Endothelial cell of umbilical vein (primary cell): ENCODE results near the gene ZBTB6. TPM values are rescaled to one million over a fixed set of nuclear protein-coding genes. Genes with fewer than 3 reads are reported as not detected.

Experiments
- BruUV-seq: library from RNA; stranded (reverse); fragments of 400-500 nt; replicated peaks from 2 replicates; lab custom pipeline; 2021; lab: Mats Ljungman, UMichigan
- CTCF ChIA-PET: fragments of 300-600, 350-600 bp; sonication (Branson Sonifier 250); formaldehyde crosslinking; loops from one replicate; lab custom pipeline; 2021; ENCODE audit warnings: antibody characterized with exemption, inconsistent platforms; lab: Charles Lee
- POLR2A ChIA-PET: fragments of 300-600, 350-600 bp; sonication (Branson Sonifier 250); formaldehyde crosslinking; loops from one replicate; lab custom pipeline; 2021; ENCODE audit warnings: antibody characterized with exemption, inconsistent platforms; lab: Charles Lee
- DNase-seq: peaks from one replicate; pipeline ENCODE4 v3.0.0-alpha.2; 2011; ENCODE audit warnings: low read depth, low spot score
- FAIRE-seq: peaks from 2 replicates; lab custom pipeline; 2011; peaks lifted over from hg19 to GRCh38; lab: Jason Lieb, UNC
- H2AFZ ChIP-seq: 2 replicates; pipeline ENCODE4 v1.6.0; 2012; ENCODE audit warnings: low read depth, low read length, control low read depth, inconsistent platforms
- H3K27ac ChIP-seq: 2 replicates; pipeline ENCODE4 v1.5.1; 2011; ENCODE audit warnings: low read depth, mild to moderate bottlenecking, control low read depth, low read length, moderate library complexity; ENCODE audit not compliant: insufficient read depth
- H3K27me3 ChIP-seq, 2 experiments: 2 replicates each; pipeline versions ENCODE4 v1.6.0 to v1.6.1; 2011; ENCODE audit warnings: low read length in 2 of 2, mixed read lengths in 1 of 2; ENCODE audit not compliant: control insufficient read depth in 2 of 2, insufficient read depth in 2 of 2
- H3K36me3 ChIP-seq, 2 experiments: 2 replicates in 1 of 2; 3 replicates in 1 of 2; pipeline ENCODE4 v1.5.1; 2011; ENCODE audit warnings: low read length in 2 of 2, mild to moderate bottlenecking in 1 of 2, moderate library complexity in 1 of 2; ENCODE audit not compliant: control insufficient read depth in 2 of 2, insufficient read depth in 2 of 2; ENCODE audit errors: extremely low read depth in 1 of 2
- H3K4me1 ChIP-seq: 3 replicates; pipeline ENCODE4 v1.5.1; 2011; ENCODE audit warnings: mild to moderate bottlenecking, low read length; ENCODE audit not compliant: control insufficient read depth, insufficient read depth; ENCODE audit errors: extremely low read depth
- H3K4me2 ChIP-seq: 2 replicates; pipeline ENCODE4 v1.6.1; 2011; ENCODE audit warnings: low read length, control low read depth, mixed read lengths; ENCODE audit not compliant: insufficient read depth
- H3K4me3 ChIP-seq, 3 experiments: fragments of 200-600 bp in 1 of 3; sonication (generic), shearing (Covaris generic) in 1 of 3; replicated peaks in 1 of 3; 2 replicates each; pipeline ENCODE4 v1.5.1; 2011 to 2016; ENCODE audit warnings: control low read depth in 3 of 3, low read length in 3 of 3, mild to moderate bottlenecking in 2 of 3, inconsistent platforms in 1 of 3, low read depth in 1 of 3, moderate library complexity in 1 of 3; ENCODE audit not compliant: insufficient read depth in 1 of 3
- H3K79me2 ChIP-seq: 2 replicates; pipeline ENCODE4 v1.6.0; 2012; ENCODE audit warnings: low read length, inconsistent platforms; ENCODE audit not compliant: control insufficient read depth, insufficient read depth
- H3K9ac ChIP-seq: replicated peaks from 2 replicates; pipeline ENCODE3; 2011; ENCODE audit warnings: low read length, control low read depth; ENCODE audit not compliant: insufficient read depth; ENCODE audit errors: extremely low read depth
- H3K9me1 ChIP-seq: replicated peaks from 3 replicates; pipeline ENCODE4 v1.6.0; 2011; ENCODE audit warnings: mild to moderate bottlenecking, low read length; ENCODE audit not compliant: control insufficient read depth, insufficient read depth; ENCODE audit errors: extremely low read depth
- H3K9me3 ChIP-seq: replicated peaks from 2 replicates; pipeline ENCODE4 v1.5.1; 2012; ENCODE audit warnings: low read length, inconsistent platforms; ENCODE audit not compliant: control insufficient read depth, insufficient read depth
- H4K20me1 ChIP-seq: replicated peaks from 2 replicates; pipeline ENCODE3; 2011; ENCODE audit warnings: mild to moderate bottlenecking, low read length; ENCODE audit not compliant: control insufficient read depth, insufficient read depth; ENCODE audit errors: extremely low read depth
- CTCF ChIP-seq, 2 donors: IDR thresholded peaks; 1 replicate in 1 of 2; 2 replicates in 1 of 2; pipeline ENCODE4 v1.5.1; 2011; ENCODE audit warnings: low read length in 2 of 2, mild to moderate bottlenecking in 2 of 2, moderate library complexity in 2 of 2, control low read depth in 1 of 2, inconsistent platforms in 1 of 2, low read depth in 1 of 2; ENCODE audit not compliant: insufficient read depth in 1 of 2; ENCODE audit errors: extremely low read depth in 1 of 2
- EZH2 ChIP-seq: IDR thresholded peaks from 2 replicates; pipeline ENCODE4 v1.6.1; 2012; ENCODE audit warnings: borderline replicate concordance, low read depth, mild to moderate bottlenecking, moderate library complexity, low read length, inconsistent platforms; ENCODE audit not compliant: severe bottlenecking
- FOS ChIP-seq: IDR thresholded peaks from 2 replicates; pipeline ENCODE4 v1.6.1; 2011; ENCODE audit warnings: mild to moderate bottlenecking, low read length, moderate library complexity, borderline replicate concordance; ENCODE audit not compliant: insufficient read depth
- GATA2 ChIP-seq: IDR thresholded peaks from 2 replicates; pipeline ENCODE4 v1.7.0; 2011; ENCODE audit warnings: low read depth, mild to moderate bottlenecking, moderate library complexity, mixed read lengths, low read length; ENCODE audit not compliant: insufficient read length, insufficient read depth
- JUN ChIP-seq: IDR thresholded peaks from 2 replicates; pipeline ENCODE4 v1.6.1; 2011; ENCODE audit warnings: borderline replicate concordance, low read depth; ENCODE audit not compliant: insufficient read length, insufficient read depth
- MAX ChIP-seq: IDR thresholded peaks from 2 replicates; pipeline ENCODE4 v1.6.1; 2011; ENCODE audit not compliant: insufficient read depth, insufficient read length
- MYC ChIP-seq: IDR thresholded peaks from one replicate; pipeline ENCODE4 v1.6.1; 2011; ENCODE audit warnings: mild to moderate bottlenecking, low read depth, low read length
- POLR2A ChIP-seq: IDR thresholded peaks from 2 replicates; pipeline ENCODE4 v1.6.1; 2012; ENCODE audit warnings: low read depth, mild to moderate bottlenecking, control low read depth, low read length
- POLR2AphosphoS5 ChIP-seq: IDR thresholded peaks from 2 replicates; pipeline ENCODE4 v1.6.1; 2012; ENCODE audit warnings: low read depth, mild to moderate bottlenecking, control low read depth, low read length, moderate library complexity; ENCODE audit not compliant: insufficient read depth
- dilution Hi-C: fragments of 300-500 bp; cut with MboI; formaldehyde crosslinking; loops from one replicate; pipeline ENCODE4 v1.15.0; 2019; ENCODE audit warnings: low sequenced_read_pairs; ENCODE audit not compliant: extremely low pct_ligation_motif_present
- intact Hi-C: fragments of 100-400 bp; cut with micrococcal nuclease; formaldehyde crosslinking; loops from one replicate; pipeline ENCODE4 v1.10.0; 2022
- polyA plus RNA-seq, 4 experiments: library from polyadenylated mRNA; depleted of rRNA in 3 of 4; stranded (reverse) in 3 of 4; unstranded in 1 of 4; fragments of >200 nt; gene quantifications; 2 replicates each; pipeline versions ENCODE4 v1.2.1 to v1.2.3, GENCODE V29; 2011 to 2012; ENCODE audit warnings: missing spikeins in 1 of 4
- total RNA-seq: library from RNA; stranded (reverse); gene quantifications from 2 replicates; pipeline ENCODE4 v1.2.3, GENCODE V29; 2021

The ZBTB6 gene
- total and polyA plus RNA-seq, 2 donors (not counting 3 experiments of a cell fraction or from before 2014, with no cell fraction given), result 1.6 to 5.5 TPM

GRCh38 chr9:122883125-122883524, 30.0 kb downstream of the ZBTB6 start:
- Histone ChIP-seq H3K9me3 (no peaks in the 10 kb centered on the region), H3K9me1 (no peaks in the 10 kb centered on the region), H3K36me3 (peaks cover 11 to 39% of the 10 kb centered on the region in 2 experiments), H3K9ac (no peak overlapping the region), H2AFZ (no peak overlapping the region), H3K4me3 (no peak overlapping the region), H3K79me2 (no peaks in the 10 kb centered on the region), H3K27ac (no peak overlapping the region), H3K27me3 (no peaks in the 10 kb centered on the region), H3K4me1 (no peaks in the 10 kb centered on the region), H4K20me1 (no peaks in the 10 kb centered on the region), H3K4me2 (no peak overlapping the region)
- DNase-seq, result no peak
- BruUV-seq, result no TSS peak
- TF ChIP-seq CTCF (IDR thresholded peaks at IDR 0.05; ENCODE audit: extremely low read depth in 1 of 2, insufficient read depth in 1 of 2, low read depth in 1 of 2, low read length in 2 of 2), result no peak
- no peak for TF ChIP-seq POLR2A
- no peak for TF ChIP-seq EZH2
- no peak for TF ChIP-seq GATA2
- no peak for TF ChIP-seq JUN
- no peak for TF ChIP-seq POLR2AphosphoS5
- no peak for TF ChIP-seq FOS
- no peak for TF ChIP-seq MYC
- TF ChIP-seq MAX, result no peak
- POLR2A ChIA-PET, result no interaction called here
- intact Hi-C loops, result no loop called here
- CTCF ChIA-PET, result interaction anchor here (1.1 to 1.6 kb wide), 2 partner anchors 10 to 108 kb away, joined by 3 to 4 read pairs; no protein-coding TSS in a partner anchor
- dilution Hi-C loops, result no loop called here
- peak; percentile 42 for FAIRE-seq
